Thoracic aorta (tissue), 2 donors: ENCODE measurements around the gene B3GALT6. TPM values are rescaled to one million over a fixed set of nuclear protein-coding genes. Genes with fewer than 3 reads are reported as not detected.
A peak's percentile ranks its signal among the peaks of the same experiment; 100 is the strongest.

Experiments
- ATAC-seq: fragments of 150-250 bp; one replicate; pipeline ENCODE4 v1.8.0; 2017; ENCODE audit warnings: low read depth; ENCODE audit not compliant: insufficient number of reproducible peaks, low FRiP score
- DNase-seq: peaks from one replicate; pipeline ENCODE4 v3.0.0-alpha.2; 2020; ENCODE audit warnings: low spot score
- H3K27ac ChIP-seq, 2 donors: fragments of 200-600 bp; sonication (generic); 1 replicate in 1 of 2; 2 replicates in 1 of 2; pipeline ENCODE4 v1.5.1; 2016; ENCODE audit warnings: mild to moderate bottlenecking in 2 of 2, moderate library complexity in 2 of 2
- H3K27me3 ChIP-seq: fragments of 200-600 bp; sonication (generic); replicated peaks from 2 replicates; pipeline ENCODE4 v1.6.0; 2016; ENCODE audit warnings: mild to moderate bottlenecking; ENCODE audit not compliant: insufficient read depth
- H3K36me3 ChIP-seq: fragments of 200-600 bp; sonication (generic); one replicate; pipeline ENCODE4 v1.5.1; 2016
- H3K4me1 ChIP-seq, 2 donors: fragments of 200-600 bp; sonication (generic); 1 replicate in 1 of 2; 2 replicates in 1 of 2; pipeline versions ENCODE4 v1.5.1 to v1.6.0; 2016; ENCODE audit warnings: low read depth in 2 of 2, mild to moderate bottlenecking in 1 of 2; ENCODE audit not compliant: control insufficient read depth in 1 of 2
- H3K4me3 ChIP-seq: fragments of 200-600 bp; sonication (generic); 2 replicates; pipeline ENCODE4 v1.5.1; 2016; ENCODE audit warnings: mild to moderate bottlenecking
- H3K9me3 ChIP-seq: fragments of 200-600 bp; sonication (generic); 2 replicates; pipeline ENCODE4 v1.5.1; 2016
- total RNA-seq, 2 donors: library from RNA; depleted of rRNA; stranded (reverse); fragments of >200 nt; gene quantifications; one replicate each; pipeline versions ENCODE4 v1.1.0 to v1.2.3, GENCODE V29; 2016
- TF ChIP-seq, protein P1 (sequence below): fragments of 200-600 bp; sonication (generic); IDR thresholded peaks from one replicate; pipeline ENCODE4 v1.5.1; 2019; ENCODE audit warnings: antibody characterized with exemption

The B3GALT6 gene
- total RNA-seq, 2 donors from 2014 or later: 15.5 to 25.3 TPM

DNA sequence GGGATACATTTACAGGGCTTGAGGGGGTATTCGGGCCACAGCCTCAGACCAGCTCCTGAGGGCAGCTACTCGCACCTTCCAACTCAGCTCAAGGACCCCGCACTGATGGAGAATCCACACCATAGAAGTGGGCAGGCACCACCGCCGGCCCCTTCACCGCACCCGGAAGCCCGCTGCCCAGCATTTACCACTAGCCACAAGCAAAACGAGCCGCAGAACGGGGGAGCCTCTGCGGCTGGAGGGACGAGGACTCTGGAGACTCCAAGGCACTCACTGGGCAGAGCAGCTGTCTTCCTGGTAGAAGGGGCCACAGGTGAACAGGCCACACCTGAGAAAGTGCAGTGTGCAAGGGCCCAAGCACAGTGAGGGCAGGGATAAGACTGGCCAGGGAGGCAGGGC lies 36.2 kb downstream of the B3GALT6 start:
- ATAC-seq: no peak
- H3K4me1 ChIP-seq: peaks cover 18 to 30% of the 10 kb centered on the region in 2 donors

DNA sequence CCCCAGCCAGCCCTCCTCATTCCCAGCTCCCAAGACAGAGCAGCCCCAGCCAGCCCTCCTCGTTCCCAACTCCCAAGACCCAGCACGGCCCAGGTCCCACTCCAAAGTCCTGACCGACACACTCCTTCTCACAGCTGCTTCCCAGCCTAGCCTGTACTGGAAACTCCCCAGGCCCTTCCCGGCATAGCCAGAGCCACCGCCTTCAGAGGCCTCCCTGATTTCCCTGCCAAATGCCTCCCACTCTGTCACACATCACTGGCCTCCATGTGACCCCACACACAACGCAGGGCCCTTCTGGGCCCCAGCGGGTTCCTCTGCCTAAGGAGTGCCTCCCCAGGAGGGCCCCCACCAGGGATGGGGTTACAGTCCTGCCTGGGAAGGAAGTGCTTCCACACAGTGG lies 38.8 kb downstream of the B3GALT6 start:
- Histone ChIP-seq H3K27me3 (no peaks in the 10 kb centered on the region), H3K36me3 (peaks cover 11% of the 10 kb centered on the region), H3K4me1 (peaks cover 21 to 37% of the 10 kb centered on the region in 2 donors), H3K27ac (no peak overlapping the region), H3K4me3 (peak overlapping the region; percentile 15), H3K9me3 (no peaks in the 10 kb centered on the region)
- TF ChIP-seq, protein P1, sequence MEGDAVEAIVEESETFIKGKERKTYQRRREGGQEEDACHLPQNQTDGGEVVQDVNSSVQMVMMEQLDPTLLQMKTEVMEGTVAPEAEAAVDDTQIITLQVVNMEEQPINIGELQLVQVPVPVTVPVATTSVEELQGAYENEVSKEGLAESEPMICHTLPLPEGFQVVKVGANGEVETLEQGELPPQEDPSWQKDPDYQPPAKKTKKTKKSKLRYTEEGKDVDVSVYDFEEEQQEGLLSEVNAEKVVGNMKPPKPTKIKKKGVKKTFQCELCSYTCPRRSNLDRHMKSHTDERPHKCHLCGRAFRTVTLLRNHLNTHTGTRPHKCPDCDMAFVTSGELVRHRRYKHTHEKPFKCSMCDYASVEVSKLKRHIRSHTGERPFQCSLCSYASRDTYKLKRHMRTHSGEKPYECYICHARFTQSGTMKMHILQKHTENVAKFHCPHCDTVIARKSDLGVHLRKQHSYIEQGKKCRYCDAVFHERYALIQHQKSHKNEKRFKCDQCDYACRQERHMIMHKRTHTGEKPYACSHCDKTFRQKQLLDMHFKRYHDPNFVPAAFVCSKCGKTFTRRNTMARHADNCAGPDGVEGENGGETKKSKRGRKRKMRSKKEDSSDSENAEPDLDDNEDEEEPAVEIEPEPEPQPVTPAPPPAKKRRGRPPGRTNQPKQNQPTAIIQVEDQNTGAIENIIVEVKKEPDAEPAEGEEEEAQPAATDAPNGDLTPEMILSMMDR: no peak
- DNase-seq (no peak), ATAC-seq (no peak)

More for the DNA sequence above, 36.2 kb downstream of the B3GALT6 start:
- Histone ChIP-seq H3K36me3 (peaks cover 24% of the 10 kb centered on the region), H3K27me3 (no peaks in the 10 kb centered on the region), H3K4me3 (no peak overlapping the region), H3K9me3 (no peaks in the 10 kb centered on the region), H3K27ac (no peak overlapping the region)
- TF ChIP-seq, protein P1: no peak
- no peak for DNase-seq

DNA sequence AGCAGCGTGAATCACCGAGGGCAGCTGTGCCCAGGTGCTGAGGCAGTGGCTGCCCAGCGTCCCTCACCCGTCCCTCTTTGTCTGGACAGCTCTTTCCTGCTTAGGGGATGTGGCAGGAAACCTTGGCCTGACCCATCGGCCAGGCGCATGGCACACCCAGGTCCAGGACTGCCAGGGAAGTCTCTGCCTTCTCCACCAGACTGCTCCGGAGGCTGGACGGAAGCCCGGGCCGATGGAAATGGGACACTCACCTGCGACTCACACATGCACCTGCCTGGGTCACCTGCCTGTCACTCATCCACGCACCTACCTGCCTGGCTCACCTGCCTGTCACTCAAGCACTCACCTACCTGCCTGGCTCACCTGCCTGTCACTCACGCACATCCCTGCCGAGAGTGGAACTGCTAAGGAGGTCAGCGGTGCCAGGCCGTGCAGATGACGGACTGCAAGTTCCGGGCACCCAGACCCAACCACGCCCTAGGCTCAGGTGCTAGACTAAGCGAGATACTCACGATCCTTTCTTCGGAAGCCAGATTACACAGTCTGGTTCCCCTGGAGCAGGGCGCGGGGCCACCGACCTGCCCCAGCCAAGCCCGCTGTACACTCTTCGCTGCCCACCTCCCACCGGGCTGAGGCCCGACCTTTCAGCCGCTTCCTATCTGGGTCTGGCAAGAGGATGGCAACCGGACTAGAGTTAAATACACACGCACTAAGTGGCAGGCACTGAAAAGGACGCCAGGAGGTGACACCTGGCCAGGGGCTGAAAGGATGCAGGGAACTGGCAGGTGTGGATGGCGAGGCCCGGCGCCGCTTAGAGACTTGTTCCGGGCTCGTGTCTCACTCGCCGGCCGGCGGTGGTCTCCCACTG lies 40.5 kb downstream of the B3GALT6 start:
- Histone ChIP-seq H3K36me3 (peaks cover 1% of the 10 kb centered on the region), H3K27me3 (no peaks in the 10 kb centered on the region), H3K4me3 (peak overlapping the region; percentile 97), H3K9me3 (no peaks in the 10 kb centered on the region), H3K27ac (peak overlapping the region; percentile 27 to 58), H3K4me1 (peaks cover 21 to 37% of the 10 kb centered on the region in 2 donors)
- TF ChIP-seq, protein P1: no peak
- DNase-seq (no peak), ATAC-seq (no peak)

DNA sequence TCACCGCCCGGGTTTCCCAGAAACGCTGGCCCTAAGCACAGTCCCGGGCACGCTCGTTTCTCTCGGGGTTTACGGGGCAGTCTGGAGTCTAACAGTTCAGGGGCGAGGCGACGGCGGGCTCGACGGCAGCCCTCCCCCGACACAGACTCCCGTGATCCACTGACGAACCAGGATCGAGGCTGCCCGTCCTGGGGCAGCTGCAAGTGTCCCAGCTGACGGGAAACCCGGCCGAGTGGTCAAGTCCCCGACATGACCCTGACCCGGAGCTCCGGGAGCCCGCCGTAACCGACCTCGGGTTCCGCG lies 41.1 kb downstream of the B3GALT6 start:
- peak overlapping the region; percentile 97 for H3K4me3 ChIP-seq
- peaks cover 21 to 37% of the 10 kb centered on the region in 2 donors for H3K4me1 ChIP-seq
- TF ChIP-seq, protein P1: no peak
- H3K36me3 ChIP-seq: no peaks in the 10 kb centered on the region
- DNase-seq: no peak
- no peaks in the 10 kb centered on the region for H3K9me3 ChIP-seq
- H3K27ac ChIP-seq: peak overlapping the region; percentile 27 to 58
- ATAC-seq: no peak
- no peaks in the 10 kb centered on the region for H3K27me3 ChIP-seq

DNA sequence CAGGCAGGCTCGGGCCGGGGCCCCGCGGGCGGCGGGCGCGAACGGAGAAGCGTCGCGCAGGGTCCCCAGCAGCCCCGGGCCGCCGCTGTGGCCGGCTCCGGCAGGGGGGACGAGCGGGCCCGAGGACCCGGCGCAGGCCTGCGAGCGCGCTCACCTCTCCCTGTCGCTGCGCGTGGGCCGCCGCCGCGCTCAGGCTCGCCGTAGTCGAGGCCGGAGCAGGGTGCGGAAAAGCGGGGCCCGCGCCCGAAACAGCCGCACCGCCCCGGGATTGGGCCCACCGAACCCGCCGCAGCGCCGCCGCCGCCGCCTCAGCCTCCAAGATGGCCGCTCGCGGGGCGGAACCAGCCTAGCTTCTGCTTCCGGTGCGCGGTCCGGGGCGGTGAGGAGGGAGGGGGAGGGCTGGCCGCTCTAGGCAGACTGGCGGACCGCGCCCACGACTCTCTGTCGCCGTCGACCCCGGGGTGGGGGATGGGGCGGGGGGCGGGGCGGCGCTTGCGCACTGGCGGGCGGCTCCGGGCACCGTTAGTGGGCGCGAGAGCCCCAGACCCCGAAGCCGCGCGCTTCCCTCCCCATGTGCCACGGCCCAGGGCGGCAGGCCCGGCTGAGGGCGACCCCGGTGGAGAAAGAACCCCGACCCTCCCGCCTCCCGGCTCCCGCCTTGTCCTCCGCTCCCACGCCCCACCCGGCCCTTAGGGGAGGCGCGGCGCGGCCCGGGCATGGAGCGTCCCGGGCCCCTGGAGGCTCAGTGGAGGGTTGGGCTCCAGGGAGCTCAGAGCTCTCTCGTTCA lies 41.7 kb downstream of the B3GALT6 start, which contains the start of gene UBE2J2:
TSS of gene UBE2J2 (minus strand) at position 343 of the 787 bp plus-strand sequence. CDS start 5,862 bp downstream, outside the sequence.
- Histone ChIP-seq H3K9me3 (no peaks in the 10 kb centered on the region), H3K27me3 (no peaks in the 10 kb centered on the region), H3K4me3 (peak within 1 kb of the TSS; percentile 97), H3K36me3 (no peaks in the 10 kb centered on the region), H3K4me1 (peaks cover 21 to 37% of the 10 kb centered on the region in 2 donors), H3K27ac (peak within 1 kb of the TSS; percentile 45 to 58)
- ATAC-seq: peak; percentile 67
- DNase-seq: peak; percentile 81
- TF ChIP-seq, protein P1: no peak
